Endothelial cell of umbilical vein (primary cell): ENCODE measurements around the gene LENEP. TPM values are rescaled to one million over a fixed set of nuclear protein-coding genes. Genes with fewer than 3 reads are reported as not detected.

ENCODE experiments used
- BruUV-seq: library from RNA; stranded (reverse); fragments of 400-500 nt; replicated peaks from 2 replicates; lab custom pipeline; 2021; lab: Mats Ljungman, UMichigan
- CTCF ChIA-PET: fragments of 300-600, 350-600 bp; sonication (Branson Sonifier 250); formaldehyde crosslinking; loops from one replicate; lab custom pipeline; 2021; ENCODE audit warnings: antibody characterized with exemption, inconsistent platforms; lab: Charles Lee
- POLR2A ChIA-PET: fragments of 300-600, 350-600 bp; sonication (Branson Sonifier 250); formaldehyde crosslinking; loops from one replicate; lab custom pipeline; 2021; ENCODE audit warnings: antibody characterized with exemption, inconsistent platforms; lab: Charles Lee
- DNase-seq: peaks from one replicate; pipeline ENCODE4 v3.0.0-alpha.2; 2011; ENCODE audit warnings: low read depth, low spot score
- FAIRE-seq: peaks from 2 replicates; lab custom pipeline; 2011; peaks lifted over from hg19 to GRCh38; lab: Jason Lieb, UNC
- H2AFZ ChIP-seq: 2 replicates; pipeline ENCODE4 v1.6.0; 2012; ENCODE audit warnings: low read depth, low read length, control low read depth, inconsistent platforms
- H3K27ac ChIP-seq: 2 replicates; pipeline ENCODE4 v1.5.1; 2011; ENCODE audit warnings: low read depth, mild to moderate bottlenecking, control low read depth, low read length, moderate library complexity; ENCODE audit not compliant: insufficient read depth
- H3K27me3 ChIP-seq, 2 experiments: 2 replicates each; pipeline versions ENCODE4 v1.6.0 to v1.6.1; 2011; ENCODE audit warnings: low read length in 2 of 2, mixed read lengths in 1 of 2; ENCODE audit not compliant: control insufficient read depth in 2 of 2, insufficient read depth in 2 of 2
- H3K36me3 ChIP-seq, 2 experiments: 2 replicates in 1 of 2; 3 replicates in 1 of 2; pipeline ENCODE4 v1.5.1; 2011; ENCODE audit warnings: low read length in 2 of 2, mild to moderate bottlenecking in 1 of 2, moderate library complexity in 1 of 2; ENCODE audit not compliant: control insufficient read depth in 2 of 2, insufficient read depth in 2 of 2; ENCODE audit errors: extremely low read depth in 1 of 2
- H3K4me1 ChIP-seq: 3 replicates; pipeline ENCODE4 v1.5.1; 2011; ENCODE audit warnings: mild to moderate bottlenecking, low read length; ENCODE audit not compliant: control insufficient read depth, insufficient read depth; ENCODE audit errors: extremely low read depth
- H3K4me2 ChIP-seq: 2 replicates; pipeline ENCODE4 v1.6.1; 2011; ENCODE audit warnings: low read length, control low read depth, mixed read lengths; ENCODE audit not compliant: insufficient read depth
- H3K4me3 ChIP-seq, 3 experiments: fragments of 200-600 bp in 1 of 3; sonication (generic), shearing (Covaris generic) in 1 of 3; replicated peaks in 1 of 3; 2 replicates each; pipeline ENCODE4 v1.5.1; 2011 to 2016; ENCODE audit warnings: control low read depth in 3 of 3, low read length in 3 of 3, mild to moderate bottlenecking in 2 of 3, inconsistent platforms in 1 of 3, low read depth in 1 of 3, moderate library complexity in 1 of 3; ENCODE audit not compliant: insufficient read depth in 1 of 3
- H3K79me2 ChIP-seq: 2 replicates; pipeline ENCODE4 v1.6.0; 2012; ENCODE audit warnings: low read length, inconsistent platforms; ENCODE audit not compliant: control insufficient read depth, insufficient read depth
- H3K9ac ChIP-seq: replicated peaks from 2 replicates; pipeline ENCODE3; 2011; ENCODE audit warnings: low read length, control low read depth; ENCODE audit not compliant: insufficient read depth; ENCODE audit errors: extremely low read depth
- H3K9me1 ChIP-seq: replicated peaks from 3 replicates; pipeline ENCODE4 v1.6.0; 2011; ENCODE audit warnings: mild to moderate bottlenecking, low read length; ENCODE audit not compliant: control insufficient read depth, insufficient read depth; ENCODE audit errors: extremely low read depth
- H3K9me3 ChIP-seq: replicated peaks from 2 replicates; pipeline ENCODE4 v1.5.1; 2012; ENCODE audit warnings: low read length, inconsistent platforms; ENCODE audit not compliant: control insufficient read depth, insufficient read depth
- H4K20me1 ChIP-seq: replicated peaks from 2 replicates; pipeline ENCODE3; 2011; ENCODE audit warnings: mild to moderate bottlenecking, low read length; ENCODE audit not compliant: control insufficient read depth, insufficient read depth; ENCODE audit errors: extremely low read depth
- CTCF ChIP-seq, 2 donors: IDR thresholded peaks; 1 replicate in 1 of 2; 2 replicates in 1 of 2; pipeline ENCODE4 v1.5.1; 2011; ENCODE audit warnings: low read length in 2 of 2, mild to moderate bottlenecking in 2 of 2, moderate library complexity in 2 of 2, control low read depth in 1 of 2, inconsistent platforms in 1 of 2, low read depth in 1 of 2; ENCODE audit not compliant: insufficient read depth in 1 of 2; ENCODE audit errors: extremely low read depth in 1 of 2
- EZH2 ChIP-seq: IDR thresholded peaks from 2 replicates; pipeline ENCODE4 v1.6.1; 2012; ENCODE audit warnings: borderline replicate concordance, low read depth, mild to moderate bottlenecking, moderate library complexity, low read length, inconsistent platforms; ENCODE audit not compliant: severe bottlenecking
- FOS ChIP-seq: IDR thresholded peaks from 2 replicates; pipeline ENCODE4 v1.6.1; 2011; ENCODE audit warnings: mild to moderate bottlenecking, low read length, moderate library complexity, borderline replicate concordance; ENCODE audit not compliant: insufficient read depth
- MAX ChIP-seq: IDR thresholded peaks from 2 replicates; pipeline ENCODE4 v1.6.1; 2011; ENCODE audit not compliant: insufficient read depth, insufficient read length
- MYC ChIP-seq: IDR thresholded peaks from one replicate; pipeline ENCODE4 v1.6.1; 2011; ENCODE audit warnings: mild to moderate bottlenecking, low read depth, low read length
- POLR2A ChIP-seq: IDR thresholded peaks from 2 replicates; pipeline ENCODE4 v1.6.1; 2012; ENCODE audit warnings: low read depth, mild to moderate bottlenecking, control low read depth, low read length
- POLR2AphosphoS5 ChIP-seq: IDR thresholded peaks from 2 replicates; pipeline ENCODE4 v1.6.1; 2012; ENCODE audit warnings: low read depth, mild to moderate bottlenecking, control low read depth, low read length, moderate library complexity; ENCODE audit not compliant: insufficient read depth
- dilution Hi-C: fragments of 300-500 bp; cut with MboI; formaldehyde crosslinking; loops from one replicate; pipeline ENCODE4 v1.15.0; 2019; ENCODE audit warnings: low sequenced_read_pairs; ENCODE audit not compliant: extremely low pct_ligation_motif_present
- intact Hi-C: fragments of 100-400 bp; cut with micrococcal nuclease; formaldehyde crosslinking; loops from one replicate; pipeline ENCODE4 v1.10.0; 2022
- polyA plus RNA-seq, 4 experiments: library from polyadenylated mRNA; depleted of rRNA in 3 of 4; stranded (reverse) in 3 of 4; unstranded in 1 of 4; fragments of >200 nt; gene quantifications; 2 replicates each; pipeline versions ENCODE4 v1.2.1 to v1.2.3, GENCODE V29; 2011 to 2012; ENCODE audit warnings: missing spikeins in 1 of 4
- total RNA-seq: library from RNA; stranded (reverse); gene quantifications from 2 replicates; pipeline ENCODE4 v1.2.3, GENCODE V29; 2021

Gene LENEP
- total and polyA plus RNA-seq, 2 donors (not counting 3 experiments of a cell fraction or from before 2014, with no cell fraction given): 0.64 TPM; not detected in 1

- Histone ChIP-seq H3K79me2 (no peaks in the 10 kb centered on the region), H3K4me2 (no peak overlapping the region), H2AFZ (no peak overlapping the region), H3K9me3 (no peaks in the 10 kb centered on the region), H3K27me3 (no peaks in the 10 kb centered on the region), H3K27ac (no peak overlapping the region), H3K9ac (no peak overlapping the region), H3K9me1 (no peaks in the 10 kb centered on the region), H3K4me1 (peaks cover 9% of the 10 kb centered on the region), H3K36me3 (peaks cover 0 to 18% of the 10 kb centered on the region in 2 experiments), H4K20me1 (no peaks in the 10 kb centered on the region), H3K4me3 (no peak overlapping the region)
- no peak for FAIRE-seq
- DNase-seq: no peak
- ChIA-PET POLR2A (interaction anchor here (0.6 kb wide), 1 partner anchor 9 kb away, joined by 6 read pairs; no protein-coding TSS in a partner anchor), CTCF (interaction anchor here (1.1 to 2.4 kb wide), 8 partner anchors 19 to 460 kb away, joined by 3 to 16 read pairs (median 4); partner anchors contain the start of genes LENEP and PMVK)
- TF ChIP-seq CTCF (IDR thresholded peaks at IDR 0.05; ENCODE audit: extremely low read depth in 1 of 2, insufficient read depth in 1 of 2, low read depth in 1 of 2, low read length in 2 of 2) (no peak), MAX (no peak), POLR2A (no peak), POLR2AphosphoS5 (no peak), FOS (no peak), EZH2 (no peak), MYC (no peak)
- BruUV-seq: no TSS peak
- dilution Hi-C loops (no loop called here), intact Hi-C loops (loop anchor here (5.0 kb wide), 1 partner anchor 462 kb away; the partner anchor contains the start of gene UBE2Q1)
These were observed 26.2 kb downstream of the LENEP start for GRCh38 chr1:155019377-155020245.
